ENCODE measurements around the gene MIPEP. TPM values are rescaled to one million over a fixed set of nuclear protein-coding genes. Genes with fewer than 3 reads are reported as not detected.

MIPEP gene
- total and polyA plus RNA-seq, 9 of the 15 experiments (the other 6 are each of a cell fraction or from before 2014, with no cell fraction given): 1.7 to 19.3 (median 13.1) TPM

- Histone ChIP-seq H3K36me3 (ENCODE audit: control insufficient read depth, insufficient read depth, low read length) (no peaks in the 10 kb centered on the region), H2AFZ (ENCODE audit: low read depth, low read length) (no peak overlapping the region), H3K9me3 (replicated peaks; ENCODE audit: control insufficient read depth, insufficient read depth, low read depth, low read length) (no peaks in the 10 kb centered on the region), H3K27ac (ENCODE audit: extremely low read depth, low read depth, low read length) (no peak overlapping the region), H3K27me3 (ENCODE audit: control insufficient read depth in 2 of 2, insufficient read depth in 2 of 2, low read length in 2 of 2) (no peaks in the 10 kb centered on the region), H3K79me2 (ENCODE audit: control insufficient read depth, insufficient read depth, low read length) (no peaks in the 10 kb centered on the region), H3K4me1 (replicated peaks in 1 of 2; ENCODE audit: control insufficient read depth in 2 of 2, insufficient read depth in 2 of 2, low read length in 2 of 2) (peaks cover 0 to 3% of the 10 kb centered on the region in 2 experiments; a peak in 2 of 5 replicates), H4K20me1 (replicated peaks; ENCODE audit: control insufficient read depth, insufficient read depth, low read length) (no peaks in the 10 kb centered on the region), H3K9me1 (ENCODE audit: control insufficient read depth, insufficient read depth, low read length) (no peaks in the 10 kb centered on the region), H3K4me2 (ENCODE audit: insufficient read depth, low read length) (no peak overlapping the region), H3K9ac (ENCODE audit: insufficient read depth in 1 of 2, low read depth in 2 of 2, low read length in 2 of 2) (no peak overlapping the region), H3K4me3 (no peak overlapping the region)
- FAIRE-seq (no peak), ATAC-seq (no peak), DNase-seq (ENCODE audit: extremely low read depth in 1 of 4, low spot score in 3 of 4) (no peak)
- no TSS peak for BruUV-seq (replicated peaks)
- intact Hi-C loops (cut with micrococcal nuclease): no loop called here
- 48% methylated on average over 4 of the region's 4 CpGs for WGBS (ENCODE audit: insufficient coverage, low coverage, missing lambda C conversion rate)
- ChIA-PET CTCF (ENCODE audit: low intra/inter-chr PET ratio) (no interaction called here), POLR2A (no interaction called here)
- TF ChIP-seq HNRNPL (IDR thresholded peaks at IDR 0.05; ENCODE audit: low read depth, low read length): no peak
- TF ChIP-seq SRSF7 (optimal IDR thresholded peaks at IDR 0.05; ENCODE audit: low read depth, low read length): no peak
- no peak for TF ChIP-seq POLR2A (conservative IDR thresholded peaks at IDR 0.05)
- no peak for TF ChIP-seq ZSCAN32 (CRISPR knock-in tag; IDR thresholded peaks at IDR 0.05)
- in situ Hi-C loops (cut with MboI): no loop called here
These were observed 118.2 kb downstream of the MIPEP start for GRCh38 chr13:23770973-23771372.

- DNase-seq (ENCODE audit: extremely low read depth in 1 of 4, low spot score in 3 of 4): peak in 1 of 4 experiments; percentile 5
- Histone ChIP-seq H3K4me3 (no peak overlapping the region), H3K36me3 (ENCODE audit: control insufficient read depth, insufficient read depth, low read length) (no peaks in the 10 kb centered on the region), H4K20me1 (replicated peaks; ENCODE audit: control insufficient read depth, insufficient read depth, low read length) (no peaks in the 10 kb centered on the region), H2AFZ (ENCODE audit: low read depth, low read length) (no peak overlapping the region), H3K4me1 (replicated peaks in 1 of 2; ENCODE audit: control insufficient read depth in 2 of 2, insufficient read depth in 2 of 2, low read length in 2 of 2) (peaks cover 0 to 3% of the 10 kb centered on the region in 2 experiments; a peak in 2 of 5 replicates), H3K9me1 (ENCODE audit: control insufficient read depth, insufficient read depth, low read length) (no peaks in the 10 kb centered on the region), H3K9me3 (replicated peaks; ENCODE audit: control insufficient read depth, insufficient read depth, low read depth, low read length) (no peaks in the 10 kb centered on the region), H3K4me2 (ENCODE audit: insufficient read depth, low read length) (no peak overlapping the region), H3K27ac (ENCODE audit: extremely low read depth, low read depth, low read length) (no peak overlapping the region), H3K9ac (ENCODE audit: insufficient read depth in 1 of 2, low read depth in 2 of 2, low read length in 2 of 2) (no peak overlapping the region), H3K79me2 (ENCODE audit: control insufficient read depth, insufficient read depth, low read length) (no peaks in the 10 kb centered on the region), H3K27me3 (ENCODE audit: control insufficient read depth in 2 of 2, insufficient read depth in 2 of 2, low read length in 2 of 2) (no peaks in the 10 kb centered on the region)
- ChIA-PET CTCF (ENCODE audit: low intra/inter-chr PET ratio) (no interaction called here), POLR2A (no interaction called here)
- no peak for ATAC-seq
- in situ Hi-C loops (cut with MboI): no loop called here
- TF ChIP-seq CTCF (IDR thresholded peaks at IDR 0.05 in 2 of 3, conservative IDR thresholded peaks at IDR 0.05 in 1 of 3; ENCODE audit: insufficient read depth in 2 of 3, low read depth in 1 of 3, low read length in 3 of 3) (0 out of 6 replicates have a peak, but pooled peaks of 1 of the 3 experiments have one; percentile 2), CBFB (CRISPR knock-in tag; IDR thresholded peaks at IDR 0.05) (no peak), RFX1 (IDR thresholded peaks at IDR 0.05) (no peak), BCOR (IDR thresholded peaks at IDR 0.05) (no peak), STAT5A (IDR thresholded peaks at IDR 0.05; ENCODE audit: borderline replicate concordance, low read length) (no peak)
- intact Hi-C loops (cut with micrococcal nuclease): no loop called here
- no peak for FAIRE-seq
- WGBS (ENCODE audit: insufficient coverage, low coverage, missing lambda C conversion rate): 43% methylated on average over 2 of the region's 4 CpGs
- BruUV-seq (replicated peaks): no TSS peak
These were observed 118.8 kb downstream of the MIPEP start for GRCh38 chr13:23770428-23770827.

All from K562 (cell line).